A204.1 (cell line): Measurements from ENCODE around the gene SNX18.
"Not testable (repeated sequence)": the region's sequence is repeated elsewhere in the genome, so short reads cannot be mapped to it uniquely, and the experiment has no call there.

ENCODE experiments used
- FAIRE-seq: peaks from 2 replicates; lab custom pipeline; 2012; peaks lifted over from hg19 to GRCh38; lab: Jason Lieb, UNC

SNX18 gene

GRCh38 chr5:54517512-54518145 is at the start of gene SNX18:
Gene SNX18 (plus strand): TSS chr5:54517759. CDS start chr5:54517953, 194 bp downstream.
- FAIRE-seq: no peak

GRCh38 chr5:54469622-54470021 is 47.9 kb upstream of the SNX18 start:
- no peak for FAIRE-seq

GRCh38 chr5:54470128-54470527 is 47.4 kb upstream of the SNX18 start:
- no peak for FAIRE-seq

- FAIRE-seq: no peak
These were observed 46.9 kb upstream of the SNX18 start for GRCh38 chr5:54470677-54471076.

GRCh38 chr5:54471398-54471797 is 46.2 kb upstream of the SNX18 start:
- FAIRE-seq: no peak

- FAIRE-seq: no peak
These were observed 40.9 kb upstream of the SNX18 start for GRCh38 chr5:54476682-54477081.

GRCh38 chr5:54477941-54478478 is 39.5 kb upstream of the SNX18 start:
- FAIRE-seq: no peak

GRCh38 chr5:54480296-54480695 is 37.3 kb upstream of the SNX18 start:
- FAIRE-seq: no peak

- FAIRE-seq: no peak
These were observed 33.2 kb upstream of the SNX18 start for GRCh38 chr5:54484219-54484894.

- not testable (repeated sequence) for FAIRE-seq
These were observed 31.9 kb upstream of the SNX18 start for GRCh38 chr5:54485659-54486058.

- not testable (repeated sequence) for FAIRE-seq
These were observed 27.9 kb upstream of the SNX18 start for GRCh38 chr5:54489648-54489979.

- FAIRE-seq: no peak
These were observed 26.2 kb upstream of the SNX18 start for GRCh38 chr5:54491326-54491725.

GRCh38 chr5:54492178-54492577 is 25.4 kb upstream of the SNX18 start:
- FAIRE-seq: no peak

- no peak for FAIRE-seq
These were observed 22.5 kb upstream of the SNX18 start for GRCh38 chr5:54495027-54495426.

GRCh38 chr5:54514291-54514690 is 3.3 kb upstream of the SNX18 start:
- no peak for FAIRE-seq

- FAIRE-seq: no peak
These were observed 2.6 kb upstream of the SNX18 start for GRCh38 chr5:54514841-54515432.

- FAIRE-seq: no peak
These were observed 1.9 kb upstream of the SNX18 start for GRCh38 chr5:54515634-54516033.

GRCh38 chr5:54516051-54516655 is 1.4 kb upstream of the SNX18 start:
- FAIRE-seq: no peak

- FAIRE-seq: no peak
These were observed 416 bp upstream of the SNX18 start for GRCh38 chr5:54517174-54517511.

GRCh38 chr5:54518146-54518817 is 723 bp downstream of the SNX18 start:
- no peak for FAIRE-seq

GRCh38 chr5:54518818-54519508 is 1.4 kb downstream of the SNX18 start:
- no peak for FAIRE-seq

- no peak for FAIRE-seq
These were observed 1.9 kb downstream of the SNX18 start for GRCh38 chr5:54519509-54519876.
